DND-41 (cell line): ENCODE measurements around the gene NPDC1.

Source experiments
- ATAC-seq: fragments of 200-7000 bp; cut with Tn5 transposase; 3 replicates; pipeline ENCODE4 v1.9.1; 2021; ENCODE audit warnings: low read depth; ENCODE audit not compliant: insufficient read depth
- DNase-seq: peaks from one replicate; pipeline ENCODE4 v3.0.0-alpha.2; 2020
- H2AFZ ChIP-seq: 2 replicates; pipeline ENCODE4 v1.6.0; 2012; ENCODE audit warnings: low read depth, low read length
- H3K27ac ChIP-seq: 2 replicates; pipeline ENCODE4 v1.5.1; 2012; ENCODE audit warnings: low read length, inconsistent platforms
- H3K27me3 ChIP-seq: fragments of 200-600 bp; sonication (generic); 2 replicates; pipeline ENCODE4 v1.6.0; 2012; ENCODE audit warnings: low read length, mild to moderate bottlenecking, inconsistent platforms; ENCODE audit not compliant: insufficient read depth, poor library complexity
- H3K36me3 ChIP-seq: 2 replicates; pipeline ENCODE4 v1.5.1; 2012; ENCODE audit warnings: low read length, inconsistent platforms; ENCODE audit not compliant: insufficient read depth
- H3K4me1 ChIP-seq: 2 replicates; pipeline ENCODE4 v1.5.1; 2012; ENCODE audit warnings: mild to moderate bottlenecking, low read length; ENCODE audit not compliant: insufficient read depth
- H3K4me2 ChIP-seq: 2 replicates; pipeline ENCODE4 v1.6.0; 2012; ENCODE audit warnings: mild to moderate bottlenecking, moderate library complexity, low read length, inconsistent platforms; ENCODE audit not compliant: insufficient read depth
- H3K4me3 ChIP-seq, 2 experiments: fragments of 200-600 bp in 1 of 2; shearing (Covaris generic) in 1 of 2; 2 replicates each; pipeline ENCODE4 v1.5.1; 2012 to 2016; ENCODE audit warnings: inconsistent platforms in 2 of 2, low read length in 2 of 2, mild to moderate bottlenecking in 2 of 2, low read depth in 1 of 2, moderate library complexity in 1 of 2
- H3K79me2 ChIP-seq: 2 replicates; pipeline ENCODE4 v1.6.0; 2012; ENCODE audit warnings: low read length, inconsistent platforms; ENCODE audit not compliant: insufficient read depth
- H3K9ac ChIP-seq: 2 replicates; pipeline ENCODE4 v1.6.0; 2012; ENCODE audit warnings: low read depth, mild to moderate bottlenecking, inconsistent platforms, low read length, moderate library complexity
- H3K9me3 ChIP-seq: 2 replicates; pipeline ENCODE4 v1.5.1; 2012; ENCODE audit warnings: low read length, moderate library complexity, mild to moderate bottlenecking, inconsistent platforms; ENCODE audit not compliant: insufficient read depth, severe bottlenecking
- H4K20me1 ChIP-seq: 2 replicates; pipeline ENCODE4 v1.6.0; 2012; ENCODE audit warnings: low read length; ENCODE audit not compliant: insufficient read depth
- EZH2 ChIP-seq: IDR thresholded peaks from 3 replicates; pipeline ENCODE4 v1.6.1; 2012; ENCODE audit warnings: borderline replicate concordance, low read depth, mild to moderate bottlenecking, moderate library complexity, low read length, inconsistent platforms; ENCODE audit not compliant: severe bottlenecking
- TF ChIP-seq, protein P1 (sequence below): IDR thresholded peaks from 2 replicates; pipeline ENCODE4 v1.5.1; 2012; ENCODE audit warnings: borderline replicate concordance, low read length, moderate library complexity, mild to moderate bottlenecking; ENCODE audit not compliant: poor library complexity, severe bottlenecking; ENCODE audit errors: extremely low read depth

Gene NPDC1

DNA sequence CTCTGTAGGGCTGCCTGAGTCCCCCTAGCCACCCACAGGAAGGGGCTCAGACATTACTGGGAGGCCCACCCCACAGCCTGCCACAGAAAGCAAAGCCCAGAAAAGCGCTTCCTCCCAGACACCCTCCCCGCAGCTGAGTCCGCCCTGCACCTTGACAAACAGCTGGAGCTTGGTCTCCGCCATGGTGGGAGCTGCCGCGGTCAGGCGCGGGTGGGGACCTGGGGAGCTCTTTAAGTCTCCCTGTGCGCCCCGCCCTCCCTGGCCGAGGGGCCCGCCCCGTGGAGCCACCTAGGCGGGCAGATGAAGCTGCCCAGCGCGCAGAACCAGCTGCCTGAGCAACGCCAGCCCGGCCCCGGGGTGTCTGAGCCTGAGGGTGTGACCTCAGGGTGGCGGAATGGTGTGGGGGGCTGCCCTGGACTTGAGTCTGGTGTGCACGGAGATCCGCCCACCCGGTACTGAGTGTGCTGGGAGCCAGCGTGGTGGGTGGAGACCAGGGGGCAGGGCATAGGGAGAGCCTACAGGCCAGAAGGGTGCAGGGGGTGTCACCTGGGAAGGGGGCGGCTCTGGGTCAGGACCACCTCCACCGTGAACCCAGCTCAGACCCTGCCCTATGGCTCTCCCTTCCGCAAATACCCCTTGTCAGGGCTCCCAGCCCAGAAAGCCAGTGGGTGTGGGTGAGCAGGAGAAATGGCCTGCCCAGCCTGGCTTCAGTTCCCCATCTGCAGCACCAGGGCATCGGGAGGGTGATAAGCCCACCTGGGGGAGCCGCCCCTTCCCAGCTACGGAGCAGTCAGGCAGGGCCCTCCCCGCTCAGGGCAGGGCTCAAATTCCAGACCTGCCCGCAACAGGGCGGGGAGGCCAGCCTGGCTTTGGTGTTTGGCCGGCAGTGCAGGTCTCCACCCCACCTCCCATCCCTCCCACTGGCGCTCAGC, 49.4 kb downstream of the NPDC1 start, which contains the start of gene CLIC3:
Gene CLIC3 (minus strand): TSS at position 208 of the 932 bp plus-strand sequence. CDS start 25 bp downstream, at position 183.
- no peak within 1 kb of the TSS; the same call in 1 of the 2 replicates for H3K9ac ChIP-seq

DNA sequence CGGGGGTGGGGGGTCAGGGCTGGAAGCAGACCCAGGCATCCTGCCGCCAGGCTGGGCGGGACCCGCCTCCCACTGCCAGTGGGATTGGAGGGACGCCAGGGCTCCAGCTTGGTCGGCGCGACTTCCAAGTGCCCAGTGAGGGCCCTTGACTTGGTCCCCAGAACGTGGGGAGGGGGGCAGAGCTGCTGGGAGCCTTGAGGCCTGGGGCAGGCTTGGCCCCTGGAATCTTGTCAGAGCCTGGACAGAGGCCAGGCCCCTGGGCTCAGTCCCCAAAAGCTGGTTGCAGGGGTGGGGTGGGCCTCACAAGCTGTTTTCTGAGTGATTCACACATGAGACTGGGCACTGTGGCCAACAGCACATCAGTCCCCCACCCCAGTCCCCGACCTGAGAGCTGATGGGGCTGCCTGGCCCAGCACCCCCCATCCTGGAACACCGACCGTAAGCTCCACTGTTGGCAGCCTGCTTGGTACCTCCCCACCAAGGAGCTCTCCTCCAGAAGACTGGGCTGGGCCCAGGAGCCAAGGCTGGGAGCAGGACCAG, 50.1 kb downstream of the NPDC1 start:
- TF ChIP-seq EZH2 = no peak
- TF ChIP-seq, protein P1, sequence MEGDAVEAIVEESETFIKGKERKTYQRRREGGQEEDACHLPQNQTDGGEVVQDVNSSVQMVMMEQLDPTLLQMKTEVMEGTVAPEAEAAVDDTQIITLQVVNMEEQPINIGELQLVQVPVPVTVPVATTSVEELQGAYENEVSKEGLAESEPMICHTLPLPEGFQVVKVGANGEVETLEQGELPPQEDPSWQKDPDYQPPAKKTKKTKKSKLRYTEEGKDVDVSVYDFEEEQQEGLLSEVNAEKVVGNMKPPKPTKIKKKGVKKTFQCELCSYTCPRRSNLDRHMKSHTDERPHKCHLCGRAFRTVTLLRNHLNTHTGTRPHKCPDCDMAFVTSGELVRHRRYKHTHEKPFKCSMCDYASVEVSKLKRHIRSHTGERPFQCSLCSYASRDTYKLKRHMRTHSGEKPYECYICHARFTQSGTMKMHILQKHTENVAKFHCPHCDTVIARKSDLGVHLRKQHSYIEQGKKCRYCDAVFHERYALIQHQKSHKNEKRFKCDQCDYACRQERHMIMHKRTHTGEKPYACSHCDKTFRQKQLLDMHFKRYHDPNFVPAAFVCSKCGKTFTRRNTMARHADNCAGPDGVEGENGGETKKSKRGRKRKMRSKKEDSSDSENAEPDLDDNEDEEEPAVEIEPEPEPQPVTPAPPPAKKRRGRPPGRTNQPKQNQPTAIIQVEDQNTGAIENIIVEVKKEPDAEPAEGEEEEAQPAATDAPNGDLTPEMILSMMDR = no peak
- Histone ChIP-seq H3K27me3 (peaks cover 2% of the 10 kb centered on the region), H3K4me1 (peaks cover 16% of the 10 kb centered on the region), H3K4me3 (no peak overlapping the region), H4K20me1 (peaks cover 26% of the 10 kb centered on the region), H3K79me2 (peaks cover 16% of the 10 kb centered on the region), H3K36me3 (peaks cover 12% of the 10 kb centered on the region), H3K9me3 (no peaks in the 10 kb centered on the region), H3K9ac (no peak overlapping the region), H3K4me2 (no peak overlapping the region), H2AFZ (no peak overlapping the region), H3K27ac (no peak overlapping the region)
- no peak for DNase-seq
- no peak for ATAC-seq

More for the DNA sequence above, 49.4 kb downstream of the NPDC1 start, which contains the start of gene CLIC3:
- Histone ChIP-seq H3K9me3 (no peaks in the 10 kb centered on the region), H3K4me3 (no peak within 1 kb of the TSS), H3K79me2 (peaks cover 16% of the 10 kb centered on the region), H2AFZ (no peak within 1 kb of the TSS), H3K36me3 (peaks cover 12% of the 10 kb centered on the region), H3K27ac (no peak within 1 kb of the TSS), H3K4me2 (no peak within 1 kb of the TSS), H4K20me1 (peaks cover 26% of the 10 kb centered on the region), H3K4me1 (peaks cover 16% of the 10 kb centered on the region), H3K27me3 (no peaks in the 10 kb centered on the region)
- peak; percentile 54 for ATAC-seq
- TF ChIP-seq EZH2 = no peak
- TF ChIP-seq, protein P1 = no peak
- peak; percentile 66 for DNase-seq

DNA sequence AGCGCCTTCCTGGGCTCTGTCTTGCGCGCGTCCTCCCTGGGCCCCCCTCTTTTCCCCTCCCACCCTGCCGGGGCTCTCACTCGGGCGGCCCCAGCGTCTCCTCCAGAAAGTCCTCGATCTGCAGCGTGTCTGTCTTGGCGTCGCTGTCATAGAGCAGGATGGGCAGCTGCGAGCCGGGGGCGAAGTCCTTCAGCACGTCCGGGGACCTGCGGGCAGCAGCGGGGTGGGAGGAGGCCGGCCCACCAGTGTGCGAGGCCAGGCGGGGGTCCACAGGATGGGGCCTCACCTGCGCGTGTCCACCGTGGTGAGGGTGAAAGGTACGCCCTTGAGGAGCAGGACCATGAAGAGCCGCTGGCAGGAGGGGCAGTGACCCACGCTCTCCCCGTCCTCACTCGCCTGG, 50.6 kb downstream of the NPDC1 start:
- DNase-seq = no peak
- H2AFZ ChIP-seq = no peak overlapping the region
- H3K27ac ChIP-seq = no peak overlapping the region
- no peak overlapping the region for H3K4me2 ChIP-seq
- peaks cover 2% of the 10 kb centered on the region for H3K27me3 ChIP-seq
- TF ChIP-seq EZH2 = no peak
- TF ChIP-seq, protein P1 = no peak
- no peaks in the 10 kb centered on the region for H3K9me3 ChIP-seq
- no peak for ATAC-seq
- no peak overlapping the region for H3K9ac ChIP-seq
- no peak overlapping the region for H3K4me3 ChIP-seq
- H4K20me1 ChIP-seq = peaks cover 26% of the 10 kb centered on the region
- peaks cover 16% of the 10 kb centered on the region for H3K4me1 ChIP-seq
- peaks cover 12% of the 10 kb centered on the region for H3K36me3 ChIP-seq
- peaks cover 16% of the 10 kb centered on the region for H3K79me2 ChIP-seq
